ENCODE measurements around the gene PKD1L1. TPM values are rescaled to one million over a fixed set of nuclear protein-coding genes. Genes with fewer than 3 reads are reported as not detected.

Gene PKD1L1
- polyA plus RNA-seq, 1 donor (not counting 4 experiments of a cell fraction or from before 2014, with no cell fraction given), result 0.04 TPM

- Histone ChIP-seq H3K79me2 (ENCODE audit: control insufficient read depth, insufficient read depth, low read length) (no peaks in the 10 kb centered on the region), H3K9ac (ENCODE audit: control insufficient read depth, extremely low read depth, insufficient read depth, low read length) (no peak overlapping the region)
- FAIRE-seq, result no peak
These were observed 46.3 kb downstream of the PKD1L1 start for GRCh38 chr7:47902013-47902412.

GRCh38 chr7:47901542-47901941 is 46.7 kb downstream of the PKD1L1 start:
- H4K20me1 ChIP-seq (ENCODE audit: control insufficient read depth, extremely low read depth, insufficient read depth, low read length), result no peaks in the 10 kb centered on the region
- no peak overlapping the region for H3K27ac ChIP-seq (ENCODE audit: control insufficient read depth, insufficient read depth, low read length)
- no peaks in the 10 kb centered on the region for H3K79me2 ChIP-seq (ENCODE audit: control insufficient read depth, insufficient read depth, low read length)
- dilution Hi-C loops (cut with MboI; ENCODE audit: extremely low pct_ligation_motif_present, low sequenced_read_pairs), result no loop called here
- no peak overlapping the region for H3K9ac ChIP-seq (ENCODE audit: control insufficient read depth, extremely low read depth, insufficient read depth, low read length)
- H3K27me3 ChIP-seq (ENCODE audit: control insufficient read depth, extremely low read depth, insufficient read depth, low read length), result no peaks in the 10 kb centered on the region
- H2AFZ ChIP-seq (ENCODE audit: control insufficient read depth, low read length), result no peak overlapping the region
- DNase-seq (ENCODE audit: low read depth, low spot score), result no peak
- H3K4me1 ChIP-seq (ENCODE audit: control insufficient read depth, extremely low read depth, insufficient read depth, low read length), result no peaks in the 10 kb centered on the region
- no peaks in the 10 kb centered on the region for H3K9me3 ChIP-seq (ENCODE audit: control insufficient read depth, low read depth, low read length)
- H3K4me2 ChIP-seq (ENCODE audit: control insufficient read depth, extremely low read depth, insufficient read depth, low read depth, low read length), result no peak overlapping the region
- H3K36me3 ChIP-seq (ENCODE audit: control insufficient read depth in 2 of 2, extremely low read depth in 1 of 2, insufficient read depth in 2 of 2, low read length in 2 of 2), result no peaks in the 10 kb centered on the region
- TF ChIP-seq EZH2 (IDR thresholded peaks at IDR 0.05; ENCODE audit: low read length), result no peak
- H3K9me1 ChIP-seq (ENCODE audit: control insufficient read depth, extremely low read depth, insufficient read depth, low read length), result no peaks in the 10 kb centered on the region
- FAIRE-seq, result no peak
- H3K4me3 ChIP-seq (ENCODE audit: control insufficient read depth in 2 of 3, extremely low read depth in 1 of 3, insufficient read depth in 2 of 3, low read depth in 1 of 3, low read length in 3 of 3), result no peak overlapping the region

More at GRCh38 chr7:47902013-47902412, 46.3 kb downstream of the PKD1L1 start:
- H3K9me1 ChIP-seq (ENCODE audit: control insufficient read depth, extremely low read depth, insufficient read depth, low read length), result no peaks in the 10 kb centered on the region
- TF ChIP-seq CTCF (optimal IDR thresholded peaks at IDR 0.05 in 1 of 3, IDR thresholded peaks at IDR 0.05 in 1 of 3, conservative IDR thresholded peaks at IDR 0.05 in 1 of 3; ENCODE audit: extremely low read depth in 1 of 3, insufficient read depth in 2 of 3, low read length in 3 of 3), result no peak
- no peak for TF ChIP-seq EZH2 (IDR thresholded peaks at IDR 0.05; ENCODE audit: low read length)
- H3K36me3 ChIP-seq (ENCODE audit: control insufficient read depth in 2 of 2, extremely low read depth in 1 of 2, insufficient read depth in 2 of 2, low read length in 2 of 2), result no peaks in the 10 kb centered on the region
- no peaks in the 10 kb centered on the region for H4K20me1 ChIP-seq (ENCODE audit: control insufficient read depth, extremely low read depth, insufficient read depth, low read length)
- no peak overlapping the region for H3K4me2 ChIP-seq (ENCODE audit: control insufficient read depth, extremely low read depth, insufficient read depth, low read depth, low read length)
- no peaks in the 10 kb centered on the region for H3K27me3 ChIP-seq (ENCODE audit: control insufficient read depth, extremely low read depth, insufficient read depth, low read length)
- DNase-seq (ENCODE audit: low read depth, low spot score), result no peak
- no peaks in the 10 kb centered on the region for H3K4me1 ChIP-seq (ENCODE audit: control insufficient read depth, extremely low read depth, insufficient read depth, low read length)
- no peaks in the 10 kb centered on the region for H3K9me3 ChIP-seq (ENCODE audit: control insufficient read depth, low read depth, low read length)
- H3K4me3 ChIP-seq (ENCODE audit: control insufficient read depth in 2 of 3, extremely low read depth in 1 of 3, insufficient read depth in 2 of 3, low read depth in 1 of 3, low read length in 3 of 3), result no peak overlapping the region
- H2AFZ ChIP-seq (ENCODE audit: control insufficient read depth, low read length), result no peak overlapping the region
- no peak overlapping the region for H3K27ac ChIP-seq (ENCODE audit: control insufficient read depth, insufficient read depth, low read length)
- dilution Hi-C loops (cut with MboI; ENCODE audit: extremely low pct_ligation_motif_present, low sequenced_read_pairs), result no loop called here

- H3K9me1 ChIP-seq (ENCODE audit: control insufficient read depth, extremely low read depth, insufficient read depth, low read length), result no peaks in the 10 kb centered on the region
- H3K4me3 ChIP-seq (ENCODE audit: control insufficient read depth in 2 of 3, extremely low read depth in 1 of 3, insufficient read depth in 2 of 3, low read depth in 1 of 3, low read length in 3 of 3), result no peak overlapping the region
- no peak for TF ChIP-seq CTCF (optimal IDR thresholded peaks at IDR 0.05 in 1 of 3, IDR thresholded peaks at IDR 0.05 in 1 of 3, conservative IDR thresholded peaks at IDR 0.05 in 1 of 3; ENCODE audit: extremely low read depth in 1 of 3, insufficient read depth in 2 of 3, low read length in 3 of 3)
- FAIRE-seq, result no peak
- no peak overlapping the region for H2AFZ ChIP-seq (ENCODE audit: control insufficient read depth, low read length)
- dilution Hi-C loops (cut with MboI; ENCODE audit: extremely low pct_ligation_motif_present, low sequenced_read_pairs), result no loop called here
- H3K9ac ChIP-seq (ENCODE audit: control insufficient read depth, extremely low read depth, insufficient read depth, low read length), result no peak overlapping the region
- H3K27ac ChIP-seq (ENCODE audit: control insufficient read depth, insufficient read depth, low read length), result no peak overlapping the region
- H3K4me2 ChIP-seq (ENCODE audit: control insufficient read depth, extremely low read depth, insufficient read depth, low read depth, low read length), result no peak overlapping the region
- DNase-seq (ENCODE audit: low read depth, low spot score), result no peak
- H3K9me3 ChIP-seq (ENCODE audit: control insufficient read depth, low read depth, low read length), result no peaks in the 10 kb centered on the region
- H3K27me3 ChIP-seq (ENCODE audit: control insufficient read depth, extremely low read depth, insufficient read depth, low read length), result no peaks in the 10 kb centered on the region
- peaks cover 5% of the 10 kb centered on the region for H3K4me1 ChIP-seq (ENCODE audit: control insufficient read depth, extremely low read depth, insufficient read depth, low read length)
- H3K79me2 ChIP-seq (ENCODE audit: control insufficient read depth, insufficient read depth, low read length), result no peaks in the 10 kb centered on the region
- no peaks in the 10 kb centered on the region for H4K20me1 ChIP-seq (ENCODE audit: control insufficient read depth, extremely low read depth, insufficient read depth, low read length)
- H3K36me3 ChIP-seq (ENCODE audit: control insufficient read depth in 2 of 2, extremely low read depth in 1 of 2, insufficient read depth in 2 of 2, low read length in 2 of 2), result no peaks in the 10 kb centered on the region
These were observed 50.4 kb downstream of the PKD1L1 start for GRCh38 chr7:47897831-47898230.
